OCI-LY3 (cell line): ENCODE data around the gene TECTA.

Experiments
- CTCF ChIP-seq: fragments of 200-600, 300-600 bp; sonication (generic); IDR thresholded peaks from 2 replicates; pipeline ENCODE4 v1.5.1; 2014; ENCODE audit warnings: antibody characterized with exemption, low read length, low read depth
- EZH2phosphoT487 ChIP-seq: fragments of 200-600 bp; shearing (Covaris generic); IDR thresholded peaks from 2 replicates; pipeline ENCODE4 v1.6.1; 2018; ENCODE audit warnings: antibody characterized with exemption, mixed run types, low read depth

DNA sequence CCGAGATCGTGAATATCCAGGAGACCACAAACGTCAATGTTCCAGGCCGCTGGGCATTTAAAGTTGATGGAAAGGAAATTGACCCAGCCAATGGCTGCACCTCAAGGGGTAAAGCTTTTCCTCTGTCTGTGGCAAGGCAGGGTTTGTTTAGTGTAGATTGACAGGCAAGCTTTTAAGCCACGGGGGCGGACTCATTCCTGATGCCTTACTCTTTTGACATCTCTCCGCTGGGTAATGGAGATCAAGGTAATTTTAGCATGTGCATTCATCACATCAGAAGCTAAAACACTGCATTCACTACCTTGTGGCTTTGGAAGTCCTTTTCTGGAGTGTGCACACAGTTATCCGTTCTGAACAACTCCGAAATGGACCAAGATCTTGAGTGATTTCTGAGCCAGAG lies 12.6 kb downstream of the TECTA start:
- TF ChIP-seq CTCF: no peak
- no peak for TF ChIP-seq EZH2phosphoT487
